HG03432 (cell line): ENCODE measurements around the gene TMEM129.
"Not testable (repeated sequence)": the region's sequence is repeated elsewhere in the genome, so short reads cannot be mapped to it uniquely, and the experiment has no call there.

Source experiments
- ATAC-seq: cut with Tn5 transposase; IDR thresholded peaks from one replicate; pipeline ENCODE4 v1.9.1; 2021; ENCODE audit warnings: mild to moderate bottlenecking, moderate library complexity; ENCODE audit not compliant: unreplicated experiment

The TMEM129 gene

GRCh38 chr4:1701671-1702070 is 19.5 kb downstream of the TMEM129 start:
- ATAC-seq = not testable (repeated sequence)

- no peak for ATAC-seq
Observed at GRCh38 chr4:1695913-1696312, 25.2 kb downstream of the TMEM129 start.

GRCh38 chr4:1693131-1693896 is 27.8 kb downstream of the TMEM129 start:
- peak; percentile 78 for ATAC-seq

GRCh38 chr4:1691737-1692373 is 29.3 kb downstream of the TMEM129 start:
- no peak for ATAC-seq

GRCh38 chr4:1690698-1691097 is 30.4 kb downstream of the TMEM129 start:
- ATAC-seq = no peak

GRCh38 chr4:1686440-1687036 is 34.6 kb downstream of the TMEM129 start:
- ATAC-seq = no peak

GRCh38 chr4:1685235-1686150 is 35.6 kb downstream of the TMEM129 start:
- no peak for ATAC-seq

- ATAC-seq = no peak
Observed at GRCh38 chr4:1684506-1685234, 36.5 kb downstream of the TMEM129 start.

- peak; percentile 94 for ATAC-seq
Observed at GRCh38 chr4:1683736-1684505, 37.2 kb downstream of the TMEM129 start, which contains the start of gene FAM53A. FAM53A (minus strand) TSS chr4:1684313; CDS start chr4:1668741, 15,572 bp downstream.

GRCh38 chr4:1683261-1683735 is 37.8 kb downstream of the TMEM129 start:
- ATAC-seq = no peak

GRCh38 chr4:1682860-1683259 is 38.3 kb downstream of the TMEM129 start:
- ATAC-seq = no peak

GRCh38 chr4:1678244-1678643 is 42.9 kb downstream of the TMEM129 start:
- no peak for ATAC-seq

GRCh38 chr4:1676605-1677525 is 44.3 kb downstream of the TMEM129 start:
- ATAC-seq = no peak

- no peak for ATAC-seq
Observed at GRCh38 chr4:1675802-1676137, 45.4 kb downstream of the TMEM129 start.

- ATAC-seq = no peak
Observed at GRCh38 chr4:1675136-1675801, 45.9 kb downstream of the TMEM129 start.

- no peak for ATAC-seq
Observed at GRCh38 chr4:1674682-1675081, 46.4 kb downstream of the TMEM129 start.

- no peak for ATAC-seq
Observed at GRCh38 chr4:1673671-1674070, 47.5 kb downstream of the TMEM129 start.

GRCh38 chr4:1671011-1671410 is 50.1 kb downstream of the TMEM129 start:
- ATAC-seq = not testable (repeated sequence)
